Activated naive CD4-positive, alpha-beta T cell treated with anti-CD3 and anti-CD28 coated beads, Interleukin-2, amount 50 U/mL, for 24 hours (primary cell): ENCODE data around the gene SUCLG2.

ENCODE experiments used
- H3K27ac Mint-ChIP-seq: one replicate; pipeline ENCODE4 v1.8.0; 2021; ENCODE audit warnings: mild to moderate bottlenecking, mixed read lengths
- H3K27me3 Mint-ChIP-seq: one replicate; pipeline ENCODE4 v1.8.0; 2021; ENCODE audit warnings: mixed read lengths
- H3K36me3 Mint-ChIP-seq: one replicate; pipeline ENCODE4 v1.8.0; 2021; ENCODE audit warnings: mixed read lengths
- H3K4me1 Mint-ChIP-seq: one replicate; pipeline ENCODE4 v1.8.0; 2021; ENCODE audit warnings: mixed read lengths
- H3K4me3 Mint-ChIP-seq: one replicate; pipeline ENCODE4 v1.8.0; 2021; ENCODE audit warnings: mild to moderate bottlenecking, mixed read lengths
- H3K9me3 Mint-ChIP-seq: one replicate; pipeline ENCODE4 v1.8.0; 2021; ENCODE audit warnings: mixed read lengths

The SUCLG2 gene

GRCh38 chr3:67489816-67490215 is 164.6 kb downstream of the SUCLG2 start:
- Mint-ChIP-seq H3K4me3 (no peak overlapping the region), H3K4me1 (peaks cover 23% of the 10 kb centered on the region), H3K27ac (no peak overlapping the region), H3K9me3 (no peaks in the 10 kb centered on the region), H3K27me3 (no peaks in the 10 kb centered on the region), H3K36me3 (peaks cover 25% of the 10 kb centered on the region)

GRCh38 chr3:67487564-67488114 is 166.8 kb downstream of the SUCLG2 start:
- Mint-ChIP-seq H3K36me3 (peaks cover 32% of the 10 kb centered on the region), H3K27me3 (no peaks in the 10 kb centered on the region), H3K9me3 (peaks cover 5% of the 10 kb centered on the region), H3K4me1 (peaks cover 34% of the 10 kb centered on the region), H3K4me3 (no peak overlapping the region), H3K27ac (no peak overlapping the region)

DNA sequence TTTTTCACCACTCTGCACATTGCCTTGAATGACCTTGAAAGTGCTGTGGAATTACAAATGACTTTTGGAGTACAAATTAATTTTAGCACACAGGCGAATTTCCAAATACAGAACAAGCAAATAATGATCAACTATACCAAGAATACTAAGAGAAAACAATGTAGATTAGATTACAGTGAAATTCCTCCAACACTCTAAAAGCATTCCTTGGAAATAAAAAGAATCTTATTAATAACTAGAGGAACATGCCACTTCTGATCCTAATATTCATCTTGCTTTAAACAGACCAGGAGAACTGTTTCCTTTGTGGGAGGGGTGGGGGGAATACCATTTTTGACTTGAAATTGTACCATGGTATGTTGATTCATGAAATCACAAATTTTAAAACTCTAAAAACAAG is 167.5 kb downstream of the SUCLG2 start:
- H3K9me3 Mint-ChIP-seq: peaks cover 5% of the 10 kb centered on the region
- no peak overlapping the region for H3K4me3 Mint-ChIP-seq
- peaks cover 31% of the 10 kb centered on the region for H3K4me1 Mint-ChIP-seq
- H3K27ac Mint-ChIP-seq: no peak overlapping the region
- H3K27me3 Mint-ChIP-seq: no peaks in the 10 kb centered on the region
- peaks cover 32% of the 10 kb centered on the region for H3K36me3 Mint-ChIP-seq

GRCh38 chr3:67484085-67484484 is 170.3 kb downstream of the SUCLG2 start:
- Mint-ChIP-seq H3K27me3 (no peaks in the 10 kb centered on the region), H3K4me3 (no peak overlapping the region)

GRCh38 chr3:67481126-67481525 is 173.3 kb downstream of the SUCLG2 start:
- Mint-ChIP-seq H3K36me3 (peaks cover 33% of the 10 kb centered on the region), H3K27me3 (no peaks in the 10 kb centered on the region), H3K27ac (no peak overlapping the region), H3K4me1 (peaks cover 21% of the 10 kb centered on the region), H3K4me3 (no peak overlapping the region), H3K9me3 (peaks cover 5% of the 10 kb centered on the region)

More at GRCh38 chr3:67484085-67484484, 170.3 kb downstream of the SUCLG2 start:
- Mint-ChIP-seq H3K36me3 (peaks cover 34% of the 10 kb centered on the region), H3K4me1 (peaks cover 27% of the 10 kb centered on the region), H3K9me3 (peaks cover 5% of the 10 kb centered on the region), H3K27ac (peak overlapping the region; percentile 35)

GRCh38 chr3:67478423-67478822 is 176.0 kb downstream of the SUCLG2 start:
- Mint-ChIP-seq H3K27me3 (no peaks in the 10 kb centered on the region), H3K36me3 (peaks cover 35% of the 10 kb centered on the region)

GRCh38 chr3:67474311-67474710 is 180.1 kb downstream of the SUCLG2 start:
- Mint-ChIP-seq H3K4me3 (no peak overlapping the region), H3K4me1 (peaks cover 6% of the 10 kb centered on the region), H3K27ac (no peak overlapping the region), H3K9me3 (no peaks in the 10 kb centered on the region), H3K36me3 (peaks cover 30% of the 10 kb centered on the region), H3K27me3 (no peaks in the 10 kb centered on the region)

More at GRCh38 chr3:67478423-67478822, 176.0 kb downstream of the SUCLG2 start:
- Mint-ChIP-seq H3K9me3 (no peaks in the 10 kb centered on the region), H3K4me1 (peaks cover 11% of the 10 kb centered on the region), H3K27ac (no peak overlapping the region), H3K4me3 (no peak overlapping the region)

DNA sequence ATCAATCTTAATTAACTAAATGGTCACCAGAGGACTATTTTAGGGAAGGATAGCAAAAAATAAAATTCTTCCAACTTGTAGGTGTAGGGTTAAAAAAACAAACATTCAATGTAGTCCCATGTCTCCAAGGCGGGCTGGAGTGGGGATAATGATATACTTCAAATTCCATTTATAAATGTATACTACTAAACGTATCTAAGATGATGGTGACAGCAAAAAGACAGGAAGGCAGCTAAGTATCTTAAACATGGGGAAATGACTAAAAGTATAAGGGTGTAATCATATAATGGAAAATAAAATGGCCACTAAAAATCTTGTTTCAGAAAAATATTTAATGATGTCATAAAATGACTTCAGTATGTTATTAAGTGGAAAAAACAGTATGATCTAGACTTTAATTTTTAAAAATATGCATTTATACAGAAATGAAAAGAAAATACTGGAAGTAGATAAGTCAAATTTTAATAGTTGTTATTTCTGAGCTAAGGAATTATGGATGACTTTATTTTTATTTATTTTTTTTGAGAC is 181.7 kb downstream of the SUCLG2 start:
- no peak overlapping the region for H3K4me3 Mint-ChIP-seq
- H3K9me3 Mint-ChIP-seq: no peaks in the 10 kb centered on the region
- H3K4me1 Mint-ChIP-seq: peaks cover 7% of the 10 kb centered on the region
- no peaks in the 10 kb centered on the region for H3K27me3 Mint-ChIP-seq
- H3K36me3 Mint-ChIP-seq: peaks cover 36% of the 10 kb centered on the region
- H3K27ac Mint-ChIP-seq: no peak overlapping the region

GRCh38 chr3:67470207-67470606 is 184.2 kb downstream of the SUCLG2 start:
- peaks cover 37% of the 10 kb centered on the region for H3K36me3 Mint-ChIP-seq
- H3K9me3 Mint-ChIP-seq: no peaks in the 10 kb centered on the region
- H3K4me1 Mint-ChIP-seq: peaks cover 14% of the 10 kb centered on the region
- H3K27ac Mint-ChIP-seq: no peak overlapping the region
- no peaks in the 10 kb centered on the region for H3K27me3 Mint-ChIP-seq
- H3K4me3 Mint-ChIP-seq: no peak overlapping the region

DNA sequence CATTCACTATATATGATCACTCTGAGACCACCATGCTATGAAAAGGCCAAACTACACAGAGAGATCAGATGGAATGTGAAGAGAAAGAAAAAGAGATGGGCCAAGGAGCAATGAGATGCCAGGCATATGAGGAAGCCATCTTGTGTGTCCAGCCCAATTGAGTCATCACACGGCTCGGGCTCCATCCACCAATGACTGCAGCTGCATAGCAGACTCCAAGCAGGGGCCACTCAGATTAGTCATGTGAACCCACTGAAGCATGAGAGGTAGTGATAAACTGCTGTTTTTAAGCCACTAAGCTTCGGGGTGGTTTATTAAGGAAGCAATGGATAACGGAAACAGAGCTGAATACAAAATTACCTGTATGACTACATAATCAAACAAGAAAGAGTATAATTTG is 185.9 kb downstream of the SUCLG2 start:
- peaks cover 31% of the 10 kb centered on the region for H3K36me3 Mint-ChIP-seq
- no peaks in the 10 kb centered on the region for H3K9me3 Mint-ChIP-seq
- no peak overlapping the region for H3K27ac Mint-ChIP-seq

DNA sequence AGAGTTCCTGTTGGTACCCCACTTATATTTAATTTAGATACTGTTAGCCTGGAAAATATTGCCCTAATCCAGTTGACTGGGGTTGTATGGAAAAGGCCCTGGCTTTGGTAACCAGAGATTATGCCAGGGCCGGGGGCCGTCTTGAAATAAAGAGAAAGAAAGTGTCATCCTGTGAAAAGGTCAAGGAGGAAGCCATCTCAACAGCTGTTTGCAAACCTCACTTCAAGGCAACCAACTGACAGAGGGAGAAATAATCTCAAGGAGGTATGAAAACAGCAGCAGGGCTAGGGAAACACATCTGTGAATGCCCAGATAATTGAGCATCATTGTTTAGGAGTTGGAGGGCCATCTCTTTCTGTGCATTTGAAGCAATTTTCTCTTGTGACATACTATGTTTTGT is 190.8 kb downstream of the SUCLG2 start:
- H3K27ac Mint-ChIP-seq: no peak overlapping the region
- H3K4me3 Mint-ChIP-seq: no peak overlapping the region
- no peaks in the 10 kb centered on the region for H3K27me3 Mint-ChIP-seq

More for the DNA sequence above, 185.9 kb downstream of the SUCLG2 start:
- H3K4me3 Mint-ChIP-seq: no peak overlapping the region
- H3K4me1 Mint-ChIP-seq: peaks cover 12% of the 10 kb centered on the region
- no peaks in the 10 kb centered on the region for H3K27me3 Mint-ChIP-seq

DNA sequence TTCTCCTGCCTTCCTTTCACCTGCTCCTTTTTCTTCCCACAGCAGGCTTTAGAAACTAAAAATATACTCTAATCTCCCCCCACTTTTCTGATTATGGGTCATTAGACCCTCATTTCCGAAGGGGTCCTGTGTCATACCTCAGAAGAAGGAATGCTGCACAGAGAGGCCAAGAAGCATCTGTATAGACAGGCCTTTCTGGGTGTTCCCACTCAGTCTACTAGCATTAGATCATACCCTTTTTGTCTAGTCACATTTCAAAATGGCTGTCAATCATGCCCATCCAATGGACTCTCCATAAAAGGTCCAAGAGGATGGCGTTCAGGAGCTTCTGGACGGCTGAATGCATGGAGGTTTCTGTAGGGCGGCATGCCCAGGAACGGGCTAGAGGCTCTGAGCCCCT is 192.2 kb downstream of the SUCLG2 start:
- Mint-ChIP-seq H3K4me1 (peaks cover 25% of the 10 kb centered on the region), H3K4me3 (no peak overlapping the region), H3K27ac (peak overlapping the region; percentile 27), H3K9me3 (no peaks in the 10 kb centered on the region), H3K27me3 (no peaks in the 10 kb centered on the region), H3K36me3 (peaks cover 25% of the 10 kb centered on the region)

More for the DNA sequence above, 190.8 kb downstream of the SUCLG2 start:
- H3K36me3 Mint-ChIP-seq: peaks cover 31% of the 10 kb centered on the region
- H3K4me1 Mint-ChIP-seq: peaks cover 25% of the 10 kb centered on the region
- H3K9me3 Mint-ChIP-seq: no peaks in the 10 kb centered on the region

- H3K4me3 Mint-ChIP-seq: no peak overlapping the region
- H3K27me3 Mint-ChIP-seq: no peaks in the 10 kb centered on the region
- H3K4me1 Mint-ChIP-seq: peaks cover 25% of the 10 kb centered on the region
- H3K9me3 Mint-ChIP-seq: no peaks in the 10 kb centered on the region
- peaks cover 25% of the 10 kb centered on the region for H3K36me3 Mint-ChIP-seq
- H3K27ac Mint-ChIP-seq: no peak overlapping the region
These were observed 192.7 kb downstream of the SUCLG2 start for GRCh38 chr3:67461667-67462142.

GRCh38 chr3:67460841-67461510 is 193.4 kb downstream of the SUCLG2 start:
- H3K9me3 Mint-ChIP-seq: no peaks in the 10 kb centered on the region
- H3K4me3 Mint-ChIP-seq: no peak overlapping the region
- no peaks in the 10 kb centered on the region for H3K27me3 Mint-ChIP-seq
- peaks cover 25% of the 10 kb centered on the region for H3K4me1 Mint-ChIP-seq
- H3K36me3 Mint-ChIP-seq: peaks cover 30% of the 10 kb centered on the region
- H3K27ac Mint-ChIP-seq: no peak overlapping the region

DNA sequence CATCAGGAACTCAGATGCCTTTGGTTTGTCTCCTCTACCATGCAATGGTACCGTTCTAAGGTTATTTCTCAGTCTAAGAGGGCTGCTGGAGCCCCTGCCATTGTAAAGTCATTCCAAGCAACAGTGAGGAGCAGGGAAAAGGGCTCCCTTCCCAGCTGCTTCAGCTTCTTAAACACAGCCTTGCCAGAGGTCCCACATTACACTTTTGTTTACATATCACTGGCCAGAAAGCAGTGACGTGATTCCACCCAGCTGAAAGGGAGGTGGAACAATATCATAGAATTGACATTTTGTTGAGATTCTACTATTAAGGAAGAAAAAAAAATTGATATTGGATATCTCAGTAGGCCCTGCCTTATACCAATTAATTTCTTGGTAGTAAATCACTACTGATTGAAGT is 194.6 kb downstream of the SUCLG2 start:
- H3K4me1 Mint-ChIP-seq: peaks cover 22% of the 10 kb centered on the region
- H3K4me3 Mint-ChIP-seq: no peak overlapping the region
- H3K27ac Mint-ChIP-seq: no peak overlapping the region
- H3K27me3 Mint-ChIP-seq: no peaks in the 10 kb centered on the region
- H3K9me3 Mint-ChIP-seq: no peaks in the 10 kb centered on the region
- peaks cover 30% of the 10 kb centered on the region for H3K36me3 Mint-ChIP-seq

GRCh38 chr3:67458896-67459530 is 195.4 kb downstream of the SUCLG2 start:
- Mint-ChIP-seq H3K9me3 (no peaks in the 10 kb centered on the region), H3K27ac (no peak overlapping the region), H3K4me1 (peaks cover 22% of the 10 kb centered on the region), H3K36me3 (peaks cover 33% of the 10 kb centered on the region), H3K4me3 (no peak overlapping the region), H3K27me3 (no peaks in the 10 kb centered on the region)
